Activated gamma-delta T cell treated with Interleukin-2 at 50 U/mL for 16 hours (primary cell): ENCODE measurements around the gene PMEPA1.

Experiments used
- DNase-seq: peaks from one replicate; pipeline ENCODE4 v3.0.0-alpha.2; 2020

PMEPA1 gene, protein sequence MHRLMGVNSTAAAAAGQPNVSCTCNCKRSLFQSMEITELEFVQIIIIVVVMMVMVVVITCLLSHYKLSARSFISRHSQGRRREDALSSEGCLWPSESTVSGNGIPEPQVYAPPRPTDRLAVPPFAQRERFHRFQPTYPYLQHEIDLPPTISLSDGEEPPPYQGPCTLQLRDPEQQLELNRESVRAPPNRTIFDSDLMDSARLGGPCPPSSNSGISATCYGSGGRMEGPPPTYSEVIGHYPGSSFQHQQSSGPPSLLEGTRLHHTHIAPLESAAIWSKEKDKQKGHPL

GRCh38 chr20:57709823-57710799 is at the start of gene PMEPA1:
Gene PMEPA1, minus strand, starts transcription at chr20:57710015. Its CDS starts 433 bp downstream, at chr20:57709582.
- peak; percentile 88 for DNase-seq

DNA sequence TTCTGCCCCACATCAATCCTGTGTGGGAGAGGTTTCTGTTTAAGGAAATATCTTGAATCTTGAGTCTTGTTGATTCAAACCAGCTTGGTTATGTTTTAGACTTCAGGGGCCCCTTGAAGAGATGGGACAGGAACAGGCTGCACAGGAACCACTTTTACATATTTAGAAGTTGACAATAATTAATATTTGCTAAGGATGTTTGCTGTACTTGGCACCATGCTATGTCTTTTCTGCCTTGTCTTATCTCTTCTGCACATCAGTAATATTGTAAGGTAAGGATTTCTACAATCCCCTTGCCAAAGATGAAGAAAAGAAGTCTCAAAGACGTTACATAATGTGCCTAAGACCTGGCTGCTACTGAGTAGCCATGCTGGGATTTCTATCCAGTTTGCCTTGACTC is 48.0 kb upstream of the PMEPA1 start:
- no peak for DNase-seq

- no peak for DNase-seq
Observed at GRCh38 chr20:57756921-57757320, 47.1 kb upstream of the PMEPA1 start.

DNA sequence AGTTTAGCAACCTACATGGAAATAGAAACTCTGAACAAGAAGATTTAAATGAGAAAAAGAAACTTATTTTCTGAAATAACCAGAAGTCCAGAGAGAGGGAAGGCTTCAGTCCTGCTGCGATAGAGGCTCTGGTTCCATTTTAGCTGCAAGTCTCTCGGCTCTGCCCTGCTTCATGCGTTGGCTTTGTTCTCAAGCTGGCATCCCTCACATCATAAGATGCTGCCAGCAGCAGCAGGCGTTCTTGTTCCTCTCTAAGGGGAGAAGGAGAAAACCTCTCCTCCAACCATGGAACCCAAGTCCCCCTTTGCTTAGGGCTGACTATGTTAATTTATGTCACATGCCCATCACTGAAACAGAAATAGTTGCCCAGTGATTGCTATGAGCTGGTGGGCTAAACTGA is 46.4 kb upstream of the PMEPA1 start:
- no peak for DNase-seq

GRCh38 chr20:57755609-57756008 is 45.8 kb upstream of the PMEPA1 start:
- no peak for DNase-seq

DNA sequence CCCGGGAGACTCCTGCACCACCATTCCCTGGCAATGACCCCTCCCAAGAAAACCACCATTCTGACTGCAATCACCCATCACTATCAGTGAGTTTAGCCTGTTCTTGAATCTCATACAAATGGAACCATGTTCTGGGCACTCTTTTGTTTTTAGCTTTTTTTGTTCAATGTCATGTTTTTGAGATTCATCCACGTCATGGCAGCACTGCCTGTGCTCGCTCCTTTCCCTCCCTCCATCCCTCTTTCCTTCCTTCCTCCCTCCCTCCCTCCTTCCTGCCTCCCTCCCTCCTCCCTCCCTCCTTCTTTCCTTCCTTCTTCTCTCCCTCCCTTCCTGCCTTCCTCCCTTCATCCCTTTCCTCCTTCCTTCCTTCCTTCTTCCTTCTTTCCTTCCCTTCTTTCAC is 44.4 kb upstream of the PMEPA1 start:
- no peak for DNase-seq

GRCh38 chr20:57753332-57754164 is 43.7 kb upstream of the PMEPA1 start:
- DNase-seq = no peak

GRCh38 chr20:57751411-57751810 is 41.6 kb upstream of the PMEPA1 start:
- no peak for DNase-seq

- DNase-seq = no peak
Observed at GRCh38 chr20:57749869-57750268, 40.1 kb upstream of the PMEPA1 start.

GRCh38 chr20:57749131-57749690 is 39.4 kb upstream of the PMEPA1 start:
- DNase-seq = no peak

DNA sequence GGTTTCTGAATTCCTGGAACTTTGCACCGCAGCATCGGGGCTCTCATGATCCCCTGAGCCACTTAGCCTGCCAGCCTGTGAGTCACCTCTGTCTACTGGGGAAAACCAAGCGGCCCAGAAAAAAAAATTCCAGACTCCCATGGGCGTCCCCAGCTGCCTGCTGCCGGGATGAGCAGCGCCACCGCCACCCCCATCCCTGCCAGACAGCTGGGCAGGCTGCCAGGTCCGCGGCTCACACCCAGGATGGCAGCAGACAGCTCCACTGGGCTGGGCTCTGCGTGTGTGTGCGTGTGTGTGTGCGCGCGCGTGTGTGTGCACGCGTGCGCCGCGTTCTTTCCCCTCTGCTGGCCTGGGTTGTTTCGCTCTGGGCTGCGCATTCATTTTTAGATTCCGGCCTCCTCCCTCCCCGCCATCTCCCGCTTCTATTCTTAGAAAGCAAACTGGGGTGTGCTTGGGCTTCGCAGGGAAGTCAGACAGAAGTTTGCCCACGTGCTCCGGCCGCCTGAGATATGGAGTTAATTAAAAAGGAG is 38.9 kb upstream of the PMEPA1 start:
- DNase-seq = peak; percentile 28

GRCh38 chr20:57747861-57748481 is 38.2 kb upstream of the PMEPA1 start:
- no peak for DNase-seq

DNA sequence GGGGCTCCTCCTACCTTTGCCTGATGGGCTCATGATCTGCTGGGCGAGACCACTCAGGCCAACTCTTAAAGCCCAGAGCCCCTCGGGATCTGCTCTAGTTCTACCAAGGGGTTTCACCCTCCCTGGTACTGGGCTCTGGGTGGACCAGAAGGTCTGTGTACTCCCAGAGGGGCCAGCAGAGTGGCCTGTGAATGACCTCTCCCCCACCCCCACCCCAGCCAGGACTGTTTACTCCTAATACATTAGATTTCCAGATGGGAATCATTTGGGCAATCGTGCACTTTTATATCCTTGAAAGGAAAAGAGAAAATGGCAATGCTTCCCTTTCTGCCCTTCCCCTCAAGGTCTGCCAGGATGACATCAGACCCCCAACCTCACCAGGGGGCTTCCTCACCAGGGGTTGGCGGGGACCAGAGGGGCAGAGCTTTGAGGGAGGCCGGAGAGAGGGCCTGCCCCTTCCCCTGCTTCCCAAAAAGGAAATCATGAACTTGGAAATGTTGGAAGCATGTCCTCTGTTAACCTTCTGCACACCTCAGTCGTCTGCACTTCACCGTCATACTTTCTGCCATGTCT is 37.1 kb upstream of the PMEPA1 start:
- no peak for DNase-seq

GRCh38 chr20:57746201-57746600 is 36.4 kb upstream of the PMEPA1 start:
- DNase-seq = no peak

- no peak for DNase-seq
Observed at GRCh38 chr20:57744206-57744605, 34.4 kb upstream of the PMEPA1 start.

GRCh38 chr20:57743450-57744095 is 33.8 kb upstream of the PMEPA1 start:
- no peak for DNase-seq

- no peak for DNase-seq
Observed at GRCh38 chr20:57742507-57743181, 32.8 kb upstream of the PMEPA1 start.

DNA sequence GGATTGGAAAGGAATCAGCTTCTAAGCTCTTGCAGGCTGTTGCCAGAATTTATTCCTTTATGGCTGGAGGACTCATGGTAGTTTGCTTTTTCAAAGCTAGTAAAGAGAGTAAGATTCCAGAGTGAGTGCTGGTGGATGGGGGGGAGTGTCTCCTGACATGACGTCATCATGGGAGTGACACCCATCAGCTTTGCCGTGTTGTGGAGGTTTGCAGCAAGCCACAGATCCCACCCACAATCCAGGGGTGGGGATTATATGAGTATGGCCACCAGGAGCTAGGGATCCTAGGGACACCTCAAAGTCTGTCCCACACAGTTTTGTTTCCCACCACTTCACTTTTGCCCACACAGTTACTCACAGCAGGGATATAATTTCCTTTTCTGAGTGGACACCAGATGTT is 28.7 kb upstream of the PMEPA1 start:
- DNase-seq = no peak

DNA sequence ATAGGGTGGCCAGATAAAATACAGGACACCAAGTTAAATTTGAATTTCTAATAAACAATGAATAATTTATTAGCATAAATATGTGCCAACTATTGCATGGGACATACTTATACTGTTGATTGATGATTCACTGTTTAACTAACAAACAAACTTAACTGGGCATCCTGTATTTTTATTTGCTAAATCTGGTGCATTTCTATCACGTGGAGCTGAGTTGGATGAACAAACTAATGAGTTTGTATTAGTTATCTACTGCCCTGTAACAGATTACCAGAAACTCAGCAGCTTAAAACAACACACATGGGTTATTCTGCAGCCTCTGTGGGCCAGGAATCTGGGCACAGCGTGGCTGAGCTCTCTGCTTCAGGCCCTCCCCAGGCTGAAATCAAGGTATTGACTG is 28.2 kb upstream of the PMEPA1 start:
- no peak for DNase-seq

DNA sequence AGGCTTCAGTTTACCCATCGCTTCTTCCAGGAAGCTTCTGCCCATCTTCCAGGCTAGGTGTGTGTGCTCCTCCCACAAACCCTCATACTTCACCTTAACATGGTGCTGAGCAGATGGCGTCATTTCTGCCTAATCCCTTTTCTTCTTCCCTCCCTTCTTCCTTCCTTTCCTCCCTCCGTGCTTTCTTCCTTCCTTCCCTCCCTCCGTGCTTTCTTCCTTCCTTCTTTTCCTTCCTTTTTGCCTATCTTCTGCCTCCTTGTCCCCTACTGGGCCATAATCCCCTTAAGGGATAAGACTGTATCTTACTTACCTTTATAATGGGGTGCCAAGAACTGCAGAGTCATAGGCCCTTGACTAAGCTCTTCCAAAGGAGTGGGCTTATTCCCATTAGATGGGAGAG is 27.5 kb upstream of the PMEPA1 start:
- DNase-seq = no peak
